SK-N-SH (cell line): ENCODE data around the gene CEP295NL.

ENCODE experiments used
- CHD2 ChIP-seq: fragments of 150-350 bp; IDR thresholded peaks from 2 replicates; pipeline ENCODE4 v1.6.1; 2018; ENCODE audit warnings: low read length; ENCODE audit not compliant: partially characterized antibody
- CTCF ChIP-seq: fragments of 200-600 bp; sonication (generic); IDR thresholded peaks from 2 replicates; pipeline ENCODE4 v1.6.1; 2017; ENCODE audit warnings: antibody characterized with exemption, mild to moderate bottlenecking, moderate library complexity
- EP300 ChIP-seq, 2 experiments: IDR thresholded peaks; 2 replicates each; pipeline versions ENCODE4 v1.4.0 to v1.6.1; 2012; ENCODE audit warnings: borderline replicate concordance in 1 of 2, low read depth in 1 of 2, low read length in 1 of 2
- EZH2phosphoT487 ChIP-seq: fragments of 200-600 bp; sonication (generic); IDR thresholded peaks from 2 replicates; pipeline ENCODE4 v1.6.1; 2017; ENCODE audit warnings: low read depth, mixed run types, mild to moderate bottlenecking, antibody characterized with exemption, moderate library complexity, borderline replicate concordance
- FOXJ3 ChIP-seq: sonication (generic); formaldehyde crosslinking; IDR thresholded peaks from 2 replicates; pipeline ENCODE4 v1.5.1; 2020; ENCODE audit warnings: mild to moderate bottlenecking, missing genetic modification reagents
- JUND ChIP-seq: IDR thresholded peaks from 2 replicates; pipeline ENCODE4 v1.4.0; 2012
- MXI1 ChIP-seq: IDR thresholded peaks from 2 replicates; pipeline ENCODE4 v1.6.1; 2012; ENCODE audit warnings: mild to moderate bottlenecking, low read depth, low read length, improper control_type of control experiment
- NFIC ChIP-seq: IDR thresholded peaks from 2 replicates; pipeline ENCODE4 v1.4.0; 2012; ENCODE audit warnings: borderline replicate concordance
- POLR2AphosphoS5 ChIP-seq: IDR thresholded peaks from 2 replicates; pipeline ENCODE4 v1.6.1; 2012; ENCODE audit warnings: low read depth, low read length
- RAD21 ChIP-seq: IDR thresholded peaks from 2 replicates; pipeline ENCODE4 v1.6.1; 2012; ENCODE audit warnings: mild to moderate bottlenecking, low read length
- RCOR1 ChIP-seq: fragments of 150-350 bp; IDR thresholded peaks from 2 replicates; pipeline ENCODE4 v1.6.1; 2017; ENCODE audit warnings: antibody characterized with exemption, low read length
- REST ChIP-seq: IDR thresholded peaks from 2 replicates; pipeline ENCODE4 v1.6.1; 2012; ENCODE audit warnings: mild to moderate bottlenecking, low read depth, low read length, moderate library complexity
- RXRA ChIP-seq: IDR thresholded peaks from 2 replicates; pipeline ENCODE4 v1.4.0; 2012; ENCODE audit warnings: low read depth, mild to moderate bottlenecking, borderline replicate concordance
- SIN3A ChIP-seq: IDR thresholded peaks from 2 replicates; pipeline ENCODE4 v1.6.1; 2012; ENCODE audit warnings: low read depth, mild to moderate bottlenecking, low read length, moderate library complexity, borderline replicate concordance

GRCh38 chr17:78844301-78845005 lies 58.5 kb downstream of the CEP295NL start:
- TF ChIP-seq CTCF: no peak
- TF ChIP-seq POLR2AphosphoS5: no peak
- TF ChIP-seq JUND: no peak
- no peak for TF ChIP-seq REST
- no peak for TF ChIP-seq MXI1
- TF ChIP-seq RCOR1: no peak
- no peak for TF ChIP-seq NFIC
- TF ChIP-seq RXRA: no peak
- no peak for TF ChIP-seq EZH2phosphoT487
- TF ChIP-seq RAD21: no peak
- TF ChIP-seq EP300 (IDR thresholded peaks at IDR 0.05; ENCODE audit: borderline replicate concordance in 1 of 2, low read depth in 1 of 2, low read length in 1 of 2): no peak
- TF ChIP-seq CHD2: no peak
- TF ChIP-seq SIN3A: no peak
- TF ChIP-seq FOXJ3: no peak
